GM13977 (cell line): ENCODE measurements around the gene PARD6G.
"Not testable (repeated sequence)": the region's sequence is repeated elsewhere in the genome, so short reads cannot be mapped to it uniquely, and the experiment has no call there.

Experiments used
- DNase-seq: peaks from one replicate; pipeline ENCODE4 v3.0.0; 2012; ENCODE audit warnings: low spot score
- in situ Hi-C: fragments of 300-500 bp; cut with MboI; formaldehyde crosslinking; loops from one replicate; pipeline ENCODE4 v1.12.0; 2022; ENCODE audit warnings: low sequenced_read_pairs, low pct_unique_long_range_greater_than_20kb, mixed read lengths, inconsistent platforms; ENCODE audit not compliant: unreplicated experiment
- TF ChIP-seq, protein P1 (sequence below): IDR thresholded peaks from 2 replicates; pipeline ENCODE4 v1.5.1; 2012; ENCODE audit warnings: mild to moderate bottlenecking, control low read depth; ENCODE audit not compliant: insufficient read depth; ENCODE audit errors: extremely low read depth, missing control alignments

Gene PARD6G

DNA sequence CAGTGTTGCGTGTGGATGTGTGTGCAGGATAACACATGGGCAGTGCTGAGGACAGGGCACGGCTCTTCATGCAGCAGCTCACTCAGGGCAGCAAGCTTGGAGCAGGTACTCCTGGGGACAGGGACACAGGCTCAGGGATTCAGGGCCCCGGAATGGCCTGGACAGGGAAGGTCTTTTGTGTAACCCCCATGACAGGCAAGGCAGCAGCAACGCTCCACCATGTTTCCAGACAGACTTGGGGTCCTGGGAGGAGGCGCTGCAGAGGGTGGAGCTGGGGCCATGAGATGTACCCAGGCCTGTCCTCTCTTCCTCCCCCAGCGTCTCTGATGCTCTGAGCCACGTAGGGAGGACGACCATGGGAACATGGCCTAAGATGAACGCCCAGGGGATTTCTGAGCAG is 80.0 kb downstream of the PARD6G start:
- TF ChIP-seq, protein P1, sequence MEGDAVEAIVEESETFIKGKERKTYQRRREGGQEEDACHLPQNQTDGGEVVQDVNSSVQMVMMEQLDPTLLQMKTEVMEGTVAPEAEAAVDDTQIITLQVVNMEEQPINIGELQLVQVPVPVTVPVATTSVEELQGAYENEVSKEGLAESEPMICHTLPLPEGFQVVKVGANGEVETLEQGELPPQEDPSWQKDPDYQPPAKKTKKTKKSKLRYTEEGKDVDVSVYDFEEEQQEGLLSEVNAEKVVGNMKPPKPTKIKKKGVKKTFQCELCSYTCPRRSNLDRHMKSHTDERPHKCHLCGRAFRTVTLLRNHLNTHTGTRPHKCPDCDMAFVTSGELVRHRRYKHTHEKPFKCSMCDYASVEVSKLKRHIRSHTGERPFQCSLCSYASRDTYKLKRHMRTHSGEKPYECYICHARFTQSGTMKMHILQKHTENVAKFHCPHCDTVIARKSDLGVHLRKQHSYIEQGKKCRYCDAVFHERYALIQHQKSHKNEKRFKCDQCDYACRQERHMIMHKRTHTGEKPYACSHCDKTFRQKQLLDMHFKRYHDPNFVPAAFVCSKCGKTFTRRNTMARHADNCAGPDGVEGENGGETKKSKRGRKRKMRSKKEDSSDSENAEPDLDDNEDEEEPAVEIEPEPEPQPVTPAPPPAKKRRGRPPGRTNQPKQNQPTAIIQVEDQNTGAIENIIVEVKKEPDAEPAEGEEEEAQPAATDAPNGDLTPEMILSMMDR = no peak
- no peak for DNase-seq
- in situ Hi-C loops = no loop called here

DNA sequence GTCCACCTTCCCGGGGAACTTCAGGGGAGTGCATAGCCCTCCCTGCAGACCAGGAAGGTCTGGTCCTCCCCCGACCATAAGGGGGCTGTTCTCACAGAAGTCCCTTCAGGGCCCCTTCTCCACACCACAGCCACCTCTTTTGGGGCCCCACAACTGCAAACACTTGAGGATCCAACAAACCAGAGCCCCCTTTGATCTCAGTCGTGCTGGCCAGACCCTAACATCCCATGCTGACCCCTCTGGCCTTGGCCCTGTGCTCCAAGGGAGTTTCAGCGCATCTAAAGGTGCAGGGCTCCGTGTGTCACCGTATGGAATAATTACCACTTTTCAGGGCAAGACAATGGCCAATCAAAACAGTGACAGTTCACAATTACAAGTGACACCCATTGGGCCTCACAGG is 80.6 kb downstream of the PARD6G start:
- in situ Hi-C loops = no loop called here
- TF ChIP-seq, protein P1 = no peak
- no peak for DNase-seq

DNA sequence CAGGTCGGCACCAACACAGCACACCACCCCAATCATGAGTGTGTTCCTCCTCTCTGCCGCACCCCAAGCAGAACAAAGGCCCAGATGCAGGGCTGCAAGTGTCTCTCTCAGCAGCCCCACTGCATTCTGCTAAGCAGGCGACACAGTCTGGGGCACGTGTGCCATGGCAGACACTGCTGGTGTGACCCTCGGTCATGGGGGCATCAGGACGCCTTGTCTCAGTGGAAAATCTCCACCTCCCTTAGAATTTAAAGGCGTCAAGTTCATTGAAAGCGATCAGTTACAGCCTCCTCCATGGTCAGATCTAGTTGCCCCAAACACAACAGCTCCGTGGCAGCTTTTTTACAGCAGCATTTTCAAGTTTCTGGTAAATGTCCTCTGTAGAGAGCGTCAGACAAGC is 81.1 kb downstream of the PARD6G start:
- in situ Hi-C loops = no loop called here
- TF ChIP-seq, protein P1 = no peak

DNA sequence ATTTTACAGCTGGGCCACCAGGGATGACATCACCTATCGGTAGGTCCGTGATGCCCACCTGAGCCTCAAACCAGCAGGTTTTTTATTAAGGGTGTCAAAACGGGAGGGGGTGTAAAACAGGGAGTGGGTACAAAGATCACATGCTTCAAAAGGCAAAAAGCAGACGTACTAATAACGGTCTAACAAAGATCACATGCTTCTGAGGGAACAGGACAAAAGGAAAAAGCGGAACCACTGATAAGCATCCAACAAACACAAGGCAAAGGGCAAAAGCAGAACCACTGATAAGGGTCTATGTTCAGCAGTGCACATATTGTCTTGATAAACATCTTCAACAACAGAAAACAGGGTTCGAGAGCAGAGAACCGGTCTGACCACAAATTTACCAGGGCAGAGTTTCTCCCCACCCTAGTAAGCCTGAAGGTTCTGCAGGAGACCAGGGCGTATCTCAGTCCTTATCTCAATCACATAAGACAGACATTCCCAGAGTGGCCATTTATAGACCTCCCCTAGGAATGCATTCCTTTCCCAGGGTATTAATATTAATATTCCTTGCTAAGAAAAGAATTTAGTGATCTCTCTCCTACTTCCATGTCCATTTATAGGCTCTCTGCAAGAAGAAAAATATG is 82.5 kb downstream of the PARD6G start:
- DNase-seq, in situ Hi-C loops: not testable (repeated sequence)

More for the DNA sequence above, 81.1 kb downstream of the PARD6G start:
- no peak for DNase-seq

DNA sequence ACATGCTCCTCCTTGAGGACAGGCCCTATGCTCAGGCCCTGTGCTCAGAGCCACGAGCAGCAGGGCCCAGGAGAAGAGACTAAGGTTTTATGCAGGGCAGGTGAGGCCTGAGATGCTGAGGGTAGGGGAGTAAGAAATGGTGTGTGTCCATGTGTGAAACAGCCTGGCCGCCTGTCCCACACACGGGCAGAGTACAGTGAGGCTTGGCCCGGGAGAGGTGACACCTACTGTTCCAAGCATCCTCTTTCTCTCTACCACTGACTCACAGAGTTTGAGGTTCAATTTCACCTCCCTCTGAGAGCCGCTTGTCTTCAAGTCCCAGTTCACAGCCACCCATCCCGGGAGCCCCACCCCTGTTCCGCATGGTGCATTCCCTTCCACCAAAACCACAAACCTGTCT is 84.1 kb downstream of the PARD6G start:
- no peak for DNase-seq
- in situ Hi-C loops = no loop called here
- TF ChIP-seq, protein P1 = no peak

DNA sequence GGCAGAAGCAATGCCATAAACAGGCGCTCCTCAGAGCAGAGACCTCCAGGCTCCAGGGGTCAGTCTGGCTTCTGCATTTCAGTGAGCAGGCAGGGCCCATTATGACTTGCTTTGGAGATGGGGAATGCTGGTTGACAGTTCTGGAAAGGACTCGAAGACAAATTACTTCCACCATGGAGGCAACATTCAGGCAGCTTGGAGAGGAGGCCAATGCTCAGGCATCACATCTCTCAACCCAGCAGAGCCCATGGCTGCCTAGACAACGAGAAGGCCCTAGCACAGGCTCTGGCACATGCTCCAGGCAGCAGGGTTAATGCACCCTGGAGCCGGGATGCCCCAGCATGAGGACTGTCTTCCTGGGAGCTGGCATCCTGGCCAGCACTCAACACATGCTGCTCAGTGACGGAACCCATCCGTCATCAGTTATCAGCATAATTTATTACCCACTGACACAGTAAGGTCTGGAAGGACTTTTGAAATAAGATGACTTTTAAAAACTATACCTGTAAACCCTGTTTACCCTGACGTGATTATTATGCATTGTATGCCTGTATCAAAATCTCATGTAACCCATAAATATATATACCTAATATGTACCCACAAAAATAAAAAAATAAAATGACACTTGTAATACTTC is 85.4 kb downstream of the PARD6G start:
- in situ Hi-C loops = no loop called here
- TF ChIP-seq, protein P1 = no peak
- no peak for DNase-seq
